Keratinocyte (primary cell): ENCODE results near the gene FOXO1.

Experiments
- CTCF ChIP-seq, 3 experiments: IDR thresholded peaks in 1 of 3; conservative IDR thresholded peaks in 1 of 3; optimal IDR thresholded peaks in 1 of 3; 2 replicates in 2 of 3; 3 replicates in 1 of 3; pipeline versions ENCODE3 to v1.5.1; 2011; ENCODE audit warnings: low read length in 3 of 3, mild to moderate bottlenecking in 3 of 3, moderate library complexity in 2 of 3, control low read depth in 1 of 3, inconsistent platforms in 1 of 3; ENCODE audit not compliant: insufficient read depth in 2 of 3; ENCODE audit errors: extremely low read depth in 1 of 3
- EZH2 ChIP-seq: IDR thresholded peaks from one replicate; pipeline ENCODE4 v1.6.1; 2012; ENCODE audit warnings: inconsistent platforms, mild to moderate bottlenecking, low read length, moderate library complexity

- TF ChIP-seq CTCF (optimal IDR thresholded peaks at IDR 0.05 in 1 of 3, IDR thresholded peaks at IDR 0.05 in 1 of 3, conservative IDR thresholded peaks at IDR 0.05 in 1 of 3; ENCODE audit: extremely low read depth in 1 of 3, insufficient read depth in 2 of 3, low read length in 3 of 3) (no peak), EZH2 (no peak)
Measured at GRCh38 chr13:40652588-40652940, 13.9 kb downstream of the FOXO1 start.
